MV-4-11 (cell line): ENCODE data around the gene GPX4.
A peak's percentile ranks its signal among the peaks of the same experiment; 100 is the strongest.

ENCODE experiments used
- DNase-seq: peaks from one replicate; lab custom pipeline; 2025; lab: John Stamatoyannopoulos, UW

GPX4 gene

GRCh38 chr19:1103708-1104310 is at the start of gene GPX4:
Gene GPX4 (plus strand): TSS chr19:1103994. CDS start chr19:1104044, 50 bp downstream.
- peak; percentile 99 for DNase-seq

GRCh38 chr19:1054102-1055027 is 49.4 kb upstream of the GPX4 start:
- no peak for DNase-seq

- DNase-seq: no peak
These were observed 48.8 kb upstream of the GPX4 start for GRCh38 chr19:1055028-1055425.

GRCh38 chr19:1055886-1056620 is 47.7 kb upstream of the GPX4 start:
- no peak for DNase-seq

- peak; percentile 36 for DNase-seq
These were observed 46.5 kb upstream of the GPX4 start for GRCh38 chr19:1057176-1057855.

GRCh38 chr19:1058112-1058511 is 45.7 kb upstream of the GPX4 start:
- no peak for DNase-seq

- no peak for DNase-seq
These were observed 43.1 kb upstream of the GPX4 start for GRCh38 chr19:1060689-1061088.

- no peak for DNase-seq
These were observed 41.8 kb upstream of the GPX4 start for GRCh38 chr19:1061987-1062386.

- no peak for DNase-seq
These were observed 41.3 kb upstream of the GPX4 start for GRCh38 chr19:1062387-1063029.

GRCh38 chr19:1063030-1063908 is 40.5 kb upstream of the GPX4 start:
- peak; percentile 72 for DNase-seq

- no peak for DNase-seq
These were observed 39.7 kb upstream of the GPX4 start for GRCh38 chr19:1063909-1064660.

- DNase-seq: peak; percentile 64
These were observed 38.9 kb upstream of the GPX4 start for GRCh38 chr19:1064661-1065605.

- DNase-seq: no peak
These were observed 38.1 kb upstream of the GPX4 start for GRCh38 chr19:1065606-1066109.

GRCh38 chr19:1066251-1066747 is 37.5 kb upstream of the GPX4 start:
- no peak for DNase-seq

- DNase-seq: peak; percentile 82
These were observed 37.0 kb upstream of the GPX4 start, which contains the start of gene ARHGAP45 for GRCh38 chr19:1066748-1067340. Gene ARHGAP45 (plus strand): TSS chr19:1067167. CDS start chr19:1067406, 239 bp downstream.

- peak; percentile 46 for DNase-seq
These were observed 36.3 kb upstream of the GPX4 start for GRCh38 chr19:1067341-1067957.
